ENCODE data around the gene TRIM15.
"Not testable (repeated sequence)": the region's sequence is repeated elsewhere in the genome, so short reads cannot be mapped to it uniquely, and the experiment has no call there.

Gene TRIM15

DNA sequence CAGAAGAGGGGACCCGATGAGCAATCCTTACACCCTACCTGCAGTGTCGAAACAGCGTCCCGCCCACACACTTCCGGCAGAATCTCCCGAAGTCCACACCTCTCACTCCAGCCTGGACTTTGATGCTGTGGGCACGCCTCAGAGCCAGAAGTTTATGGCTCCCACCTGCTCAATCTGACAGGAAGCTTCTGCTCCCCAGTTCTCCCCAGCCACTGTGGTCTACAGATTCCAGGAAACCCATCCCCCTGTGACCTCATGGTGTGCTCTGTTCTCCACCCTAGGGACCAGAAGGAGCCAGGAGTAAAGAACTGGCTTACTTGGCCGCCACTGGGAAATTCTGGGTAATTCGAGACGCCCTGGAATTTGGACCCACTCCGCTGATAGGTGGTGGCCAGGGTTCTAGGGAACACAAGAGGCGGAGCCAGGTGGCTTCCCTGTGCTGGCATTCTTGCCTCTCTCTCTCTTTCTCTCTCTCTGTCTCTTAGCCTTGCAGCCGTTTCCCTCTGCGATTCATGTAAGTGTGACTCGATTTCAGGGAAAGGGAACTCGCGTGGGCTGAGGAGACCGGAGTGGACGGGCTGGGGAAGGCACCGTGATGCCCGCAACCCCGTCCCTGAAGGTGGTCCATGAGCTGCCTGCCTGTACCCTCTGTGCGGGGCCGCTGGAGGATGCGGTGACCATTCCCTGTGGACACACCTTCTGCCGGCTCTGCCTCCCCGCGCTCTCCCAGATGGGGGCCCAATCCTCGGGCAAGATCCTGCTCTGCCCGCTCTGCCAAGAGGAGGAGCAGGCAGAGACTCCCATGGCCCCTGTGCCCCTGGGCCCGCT is at the start of gene TRIM15:
Gene TRIM15, plus strand, starts transcription at position 457 of the 828 bp plus-strand sequence. Its CDS starts 139 bp downstream, at position 596.
- no peak for DNase-seq

DNA sequence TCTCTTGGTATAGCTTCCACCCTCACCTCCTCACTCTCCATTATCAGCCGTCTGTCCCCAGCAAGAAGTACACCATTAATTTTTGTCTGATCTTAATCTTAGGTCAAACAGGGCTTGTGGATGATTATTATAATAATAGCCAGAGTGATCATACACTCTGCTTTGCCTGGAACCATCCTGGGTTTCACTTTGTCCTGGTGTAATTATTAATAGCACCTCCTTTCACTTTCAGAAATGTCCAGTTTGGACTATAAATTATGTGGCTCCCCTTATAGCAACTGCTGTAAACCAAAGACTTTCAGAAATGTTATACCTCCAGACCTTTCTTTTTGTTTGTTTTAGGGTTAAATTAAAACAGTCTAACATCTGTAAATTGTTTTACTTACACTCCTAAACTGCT is 49.5 kb upstream of the TRIM15 start:
- no peak for DNase-seq

DNA sequence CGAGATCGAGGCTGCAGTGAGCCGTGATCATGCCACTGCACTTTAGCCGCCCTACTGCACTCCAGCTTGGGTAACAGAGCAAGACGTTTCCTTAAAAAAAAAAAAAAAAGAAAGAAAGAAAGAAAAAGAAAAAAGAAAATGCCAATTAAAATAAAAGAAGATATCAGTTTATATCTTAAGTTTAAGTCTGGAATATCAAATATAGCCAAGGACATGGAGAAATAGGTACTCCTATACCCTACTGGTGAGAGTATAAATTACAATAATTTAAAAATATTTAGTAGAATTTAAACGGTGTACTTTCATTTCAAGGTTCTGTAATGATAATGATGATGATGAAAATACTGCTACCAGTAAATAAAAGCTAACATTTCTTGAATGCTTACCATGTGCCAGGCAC is 46.6 kb upstream of the TRIM15 start:
- DNase-seq, result no peak

DNA sequence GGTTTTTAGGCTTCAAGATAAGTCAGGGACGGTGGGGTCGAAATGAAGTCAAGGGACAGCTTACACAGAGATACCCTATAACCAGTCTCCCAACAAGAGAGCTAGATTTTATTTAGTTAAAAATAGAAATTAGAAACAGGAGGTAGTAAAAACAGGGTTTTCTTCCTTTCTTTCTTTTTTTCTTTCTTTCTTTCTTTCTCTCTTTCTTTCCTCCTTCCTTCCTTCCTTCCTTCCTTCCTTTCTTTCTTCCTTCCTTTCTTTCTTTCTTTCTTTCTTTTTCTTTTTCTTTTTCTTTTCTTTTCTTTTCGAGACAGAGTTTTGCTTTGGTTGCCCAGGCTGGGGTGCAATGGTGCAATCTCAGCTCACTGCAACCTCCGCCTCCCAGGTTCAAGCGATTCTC is 44.7 kb upstream of the TRIM15 start:
- DNase-seq, result not testable (repeated sequence)

DNA sequence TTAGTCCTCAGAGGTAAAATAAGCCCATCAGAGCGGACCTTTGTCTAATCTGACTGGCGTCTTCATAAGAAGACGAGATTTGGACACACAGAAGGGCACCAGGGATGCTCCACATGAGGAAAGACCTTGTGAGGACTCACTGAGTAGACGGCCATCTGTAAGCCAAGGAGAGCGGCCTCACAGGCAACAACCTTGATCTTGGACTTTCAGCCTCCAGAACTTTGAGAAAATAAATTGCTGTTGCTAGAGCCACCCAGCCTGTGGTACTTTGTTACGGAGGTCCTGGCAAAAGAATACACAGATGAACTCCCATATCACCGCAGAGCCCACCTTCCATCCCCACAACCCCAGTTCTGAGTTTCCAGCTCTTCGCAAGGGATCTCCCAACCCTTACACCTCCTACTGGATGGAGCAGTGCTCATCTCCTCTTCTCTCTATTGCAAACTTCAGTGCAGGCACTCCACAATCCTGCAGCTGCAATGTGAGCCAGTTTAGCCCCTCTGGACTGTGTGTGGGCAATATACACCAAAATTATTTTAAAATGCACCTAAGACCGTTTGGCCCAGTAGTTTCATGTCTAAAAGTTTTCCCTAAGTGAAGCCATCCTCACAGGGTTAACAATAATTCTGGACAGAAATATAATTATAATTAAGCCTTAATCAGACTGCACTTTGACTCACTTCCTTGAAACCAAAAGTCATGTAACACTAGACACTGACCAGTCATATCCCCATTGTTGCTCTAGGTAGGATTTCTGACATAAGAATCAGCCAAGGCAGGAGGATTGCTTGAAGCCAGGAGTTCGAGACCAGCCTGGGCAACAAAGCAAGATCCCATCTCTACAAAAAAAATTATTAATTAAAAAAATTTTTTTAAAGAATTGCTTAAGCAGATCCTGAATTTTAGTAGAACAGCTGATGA is 41.6 kb upstream of the TRIM15 start:
- DNase-seq, result no peak

DNA sequence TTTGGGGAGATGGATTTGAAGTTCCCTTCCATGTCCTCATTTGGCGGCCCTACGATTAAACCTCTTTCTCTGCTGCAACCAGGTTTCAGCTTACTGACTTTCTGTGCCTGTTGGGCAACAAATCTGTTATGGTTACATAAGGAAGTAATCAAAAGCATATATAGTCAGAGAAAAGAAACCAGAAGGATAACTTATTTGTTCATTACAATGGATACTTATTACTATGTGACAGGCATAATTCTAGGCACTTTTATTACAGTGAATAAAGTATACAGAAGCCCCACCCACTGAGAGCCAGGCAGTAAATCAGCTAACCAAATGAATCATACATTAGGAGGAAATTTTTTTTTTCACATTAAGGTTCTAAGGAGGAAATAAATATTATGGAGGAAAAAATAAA is 40.8 kb upstream of the TRIM15 start:
- no peak for DNase-seq

DNA sequence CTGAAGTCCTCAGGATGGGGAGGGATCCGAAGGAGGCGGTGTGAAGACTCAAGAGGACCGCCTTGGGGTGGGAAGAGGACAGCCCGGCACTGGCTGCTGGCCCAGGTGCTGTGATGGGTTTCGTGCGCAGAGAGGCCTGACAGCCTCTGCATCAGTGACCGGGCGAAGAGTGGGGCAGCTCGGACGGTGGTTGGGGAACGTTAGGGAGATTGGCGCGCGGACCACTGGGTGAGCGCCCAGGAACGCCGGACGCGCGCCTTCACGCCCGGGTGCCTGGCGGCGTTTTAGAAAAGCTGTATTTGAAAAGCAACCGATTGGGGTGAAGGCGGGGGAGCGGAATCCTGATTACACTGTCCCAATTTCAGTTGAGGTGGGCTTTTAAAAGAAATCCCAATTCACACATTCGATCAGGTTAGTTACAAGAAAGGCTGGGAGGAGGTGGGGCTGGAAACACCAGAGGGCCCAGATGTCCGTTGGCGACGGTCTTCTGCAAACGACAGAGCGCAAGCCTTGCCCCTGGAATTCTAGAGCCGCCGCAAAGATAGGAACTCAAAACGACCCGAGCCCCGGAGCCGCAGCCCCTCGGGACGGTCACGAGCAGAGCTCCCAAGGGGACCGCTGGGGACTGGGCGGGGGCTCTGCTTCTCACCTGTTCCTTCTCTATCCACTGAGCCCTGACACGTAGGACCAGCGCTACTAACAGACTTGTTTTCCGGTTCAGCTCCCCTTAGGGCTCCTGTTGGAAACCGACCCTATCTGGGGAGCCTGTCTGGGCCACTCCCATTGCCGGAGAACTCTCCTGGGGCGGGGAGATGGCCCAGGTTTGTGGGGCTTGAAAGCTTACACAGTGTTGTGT is 35.9 kb upstream of the TRIM15 start:
- peak in 2 of 56 donors; percentile 3 to 5 for DNase-seq

DNA sequence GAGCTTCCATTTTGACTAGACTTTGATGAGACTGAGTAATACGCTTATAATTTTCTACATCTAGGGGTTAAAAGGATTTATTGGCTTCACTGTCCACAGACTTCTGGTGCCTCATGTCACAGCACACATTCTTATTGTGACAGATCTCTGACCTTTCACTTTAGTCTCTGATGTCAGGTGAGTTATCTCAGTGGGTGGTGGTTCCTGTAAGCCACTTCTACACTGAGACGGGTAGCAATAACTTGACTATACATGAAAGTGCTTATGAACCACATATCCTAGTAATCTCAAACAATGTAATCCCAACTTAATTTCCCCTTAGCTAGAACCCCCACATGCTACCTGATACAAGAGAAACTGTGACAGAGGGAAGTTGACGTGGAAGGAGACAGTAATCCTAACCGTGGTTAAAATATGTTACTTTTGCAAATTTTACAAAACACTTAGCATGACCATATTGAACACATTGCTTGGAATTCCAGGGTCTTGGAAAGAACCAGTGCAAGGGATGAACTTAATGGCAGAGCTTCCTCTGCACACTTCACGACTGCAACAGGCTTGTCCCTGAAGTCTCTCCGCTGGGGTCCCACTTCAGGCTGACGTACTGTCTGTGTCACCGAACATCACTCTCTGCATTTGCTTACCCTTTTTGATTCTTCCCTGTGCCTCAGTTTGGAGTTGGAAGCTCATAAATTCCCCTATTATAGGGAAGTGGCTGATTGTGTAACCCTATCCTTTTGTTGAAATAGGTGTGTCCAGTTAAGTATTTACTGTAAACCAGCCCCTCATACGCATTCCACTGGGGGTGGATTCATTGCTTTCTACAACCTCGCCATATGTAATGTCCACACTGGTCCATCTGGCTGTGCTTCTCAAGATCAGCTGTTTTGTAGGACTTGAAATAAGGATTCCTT is 33.8 kb upstream of the TRIM15 start:
- DNase-seq, result no peak

DNA sequence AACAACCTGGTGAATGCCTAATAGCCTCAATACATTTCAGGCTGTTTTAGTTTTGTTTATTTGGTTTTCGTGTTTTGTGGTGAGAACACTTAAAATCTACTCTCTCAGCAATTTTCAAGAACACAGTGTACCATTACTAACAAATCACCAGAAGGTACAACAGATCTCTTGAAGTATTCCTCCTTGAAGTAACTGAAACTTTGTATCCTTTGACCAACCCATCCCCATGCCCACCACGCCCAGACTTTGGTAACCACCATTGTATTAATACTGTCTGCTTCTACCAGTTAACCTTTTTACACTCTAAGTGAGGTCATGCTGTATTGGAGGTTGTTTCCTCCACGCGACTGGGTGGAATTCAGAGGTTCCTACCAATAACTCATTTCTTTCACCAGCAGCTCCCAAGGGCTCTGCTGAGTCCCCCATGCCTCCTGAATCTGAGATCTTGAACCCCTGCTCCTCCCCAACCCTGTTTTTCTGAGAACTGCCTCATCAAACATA is 33.1 kb upstream of the TRIM15 start:
- no peak for DNase-seq

DNA sequence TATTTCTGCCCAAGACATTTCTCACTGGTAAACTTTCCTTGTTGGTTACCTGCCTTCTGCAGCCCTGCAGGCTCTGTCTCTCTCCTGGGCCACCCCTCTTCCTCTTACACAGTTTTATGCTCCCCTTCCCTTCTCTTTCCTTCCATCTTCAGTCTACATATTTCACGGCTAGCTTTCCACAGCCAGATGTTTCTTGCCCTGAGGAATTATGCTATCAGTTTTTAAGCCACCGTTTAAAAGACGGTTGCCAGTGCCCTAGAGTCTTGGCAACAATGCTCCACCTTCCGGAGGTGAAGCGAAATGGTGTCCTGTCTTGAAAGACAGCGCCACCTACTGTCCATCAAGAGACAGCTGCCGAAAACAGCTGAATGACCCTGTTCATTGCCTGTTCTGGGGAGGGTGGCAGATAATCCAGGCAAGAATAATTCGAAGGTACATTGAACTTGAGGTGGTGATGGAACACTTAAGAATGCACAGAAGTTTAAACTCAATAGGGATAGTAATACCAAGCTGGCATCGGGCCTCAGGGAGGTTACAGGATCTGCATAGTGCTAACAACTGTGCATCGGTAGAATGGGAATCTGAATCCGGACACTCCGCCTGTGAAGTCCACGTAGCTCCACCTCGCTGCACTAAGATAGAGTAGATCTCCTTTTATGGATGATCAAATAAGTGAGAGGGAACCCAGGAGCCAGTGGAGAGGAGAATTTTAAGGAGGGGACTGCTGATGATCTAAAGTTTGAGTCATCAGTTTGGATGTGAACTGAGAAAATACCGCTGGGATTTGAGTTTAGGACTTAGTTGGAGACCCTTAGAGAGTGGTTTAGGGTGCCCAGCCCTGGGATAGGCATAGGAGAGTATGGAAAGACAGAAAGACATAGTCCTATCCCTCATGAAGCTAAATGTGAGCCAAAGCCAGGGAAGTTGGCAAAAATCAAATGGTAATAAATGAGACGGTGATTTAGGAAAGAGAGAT is 32.2 kb upstream of the TRIM15 start:
- peak in 42 of 56 donors; percentile 1 to 69 (median 18) for DNase-seq

DNA sequence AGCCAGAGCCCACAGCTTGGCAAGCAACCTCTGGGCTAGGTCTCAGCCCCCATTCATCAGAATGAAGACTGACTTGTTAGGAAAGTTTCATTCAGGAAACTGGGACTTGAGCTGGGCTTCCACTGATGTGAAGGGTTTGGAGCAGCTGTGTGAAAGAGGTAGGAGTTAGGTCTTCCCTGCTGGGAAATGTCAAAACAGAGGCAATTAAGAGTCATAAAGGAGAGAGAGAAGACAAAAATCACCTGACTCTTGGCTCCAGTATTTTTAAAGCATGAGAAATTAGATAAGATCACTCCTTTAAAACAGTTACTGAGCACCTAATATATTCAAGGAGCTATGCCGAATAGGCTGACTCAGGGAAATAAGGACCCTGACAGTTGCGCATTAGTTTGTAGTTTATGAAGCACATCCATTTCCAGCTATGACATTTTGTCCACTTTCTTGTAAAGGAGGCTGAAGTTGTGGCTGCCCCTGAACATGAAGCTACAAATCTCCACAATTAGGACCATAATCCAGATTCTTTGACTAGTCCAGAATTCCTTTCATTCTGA is 31.3 kb upstream of the TRIM15 start:
- no peak for DNase-seq

DNA sequence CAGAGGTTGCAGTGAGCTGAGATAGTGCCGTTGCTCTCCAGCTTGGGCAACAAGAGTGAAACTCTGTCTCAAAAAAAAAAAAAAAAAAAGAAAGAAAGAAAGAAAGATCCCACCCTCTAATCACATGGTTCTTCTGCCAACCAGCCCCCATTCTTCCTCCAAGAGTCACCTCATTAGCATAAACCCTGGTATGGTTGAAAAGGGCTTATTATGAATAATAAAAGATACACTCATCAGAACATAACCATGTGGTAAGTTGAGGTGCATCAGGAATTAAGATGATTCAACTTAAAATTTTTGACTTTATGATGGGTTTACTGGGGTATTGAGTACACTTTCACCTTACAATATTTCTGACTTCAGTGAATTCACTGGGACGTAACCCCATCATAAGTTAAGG is 28.2 kb upstream of the TRIM15 start:
- DNase-seq, result no peak

DNA sequence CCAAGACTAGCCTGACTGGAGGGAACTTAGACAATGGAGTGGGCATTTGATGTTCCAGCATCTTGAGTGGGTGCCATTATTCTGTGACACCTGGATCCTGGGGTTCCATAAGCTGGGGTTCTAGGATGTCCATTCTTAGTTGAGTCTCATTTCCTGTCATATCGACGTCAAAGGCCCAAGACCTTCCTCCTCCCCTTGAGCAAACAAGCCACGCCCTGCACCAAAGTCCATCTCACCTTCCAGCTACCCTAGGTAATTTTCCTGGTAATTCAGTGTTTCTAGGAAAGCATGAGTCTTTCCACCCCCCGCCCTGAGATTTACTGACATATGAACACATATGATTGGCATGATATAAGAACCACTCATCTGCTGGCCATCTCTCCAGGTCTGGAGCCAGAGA is 27.6 kb upstream of the TRIM15 start, which contains the start of gene TRIM40:
Gene TRIM40, plus strand, starts transcription at position 384 of the 400 bp plus-strand sequence. CDS start 897 bp downstream, outside the sequence.
- DNase-seq, result no peak

DNA sequence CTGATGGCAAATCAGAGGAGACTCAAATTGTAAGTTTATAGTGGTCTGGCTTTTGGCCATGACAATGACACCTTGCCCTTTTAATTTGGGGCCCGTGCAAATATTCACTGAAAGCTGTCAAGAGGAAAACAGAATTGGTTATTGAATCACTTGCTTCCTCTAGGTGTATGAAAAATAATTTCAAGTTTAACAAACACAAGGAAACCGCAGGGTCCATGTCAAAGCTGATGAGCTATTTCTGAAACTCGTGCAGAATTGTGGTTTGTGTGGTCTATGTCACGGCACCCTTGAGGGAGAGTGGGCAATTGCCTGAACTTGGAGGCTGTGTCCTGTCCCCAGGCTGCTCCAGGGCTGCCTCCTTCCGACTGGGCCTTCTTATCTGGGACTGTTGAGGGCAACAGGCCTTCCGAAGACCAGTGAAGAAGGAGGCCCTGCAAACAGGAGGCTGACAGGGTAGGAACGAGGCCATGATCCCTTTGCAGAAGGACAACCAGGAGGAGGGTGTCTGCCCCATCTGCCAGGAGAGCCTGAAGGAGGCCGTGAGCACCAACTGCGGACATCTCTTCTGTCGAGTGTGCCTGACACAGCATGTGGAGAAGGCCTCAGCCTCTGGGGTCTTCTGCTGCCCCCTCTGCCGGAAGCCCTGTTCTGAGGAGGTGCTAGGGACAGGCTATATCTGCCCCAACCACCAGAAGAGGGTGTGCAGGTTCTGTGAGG is 26.6 kb upstream of the TRIM15 start:
- no peak for DNase-seq

DNA sequence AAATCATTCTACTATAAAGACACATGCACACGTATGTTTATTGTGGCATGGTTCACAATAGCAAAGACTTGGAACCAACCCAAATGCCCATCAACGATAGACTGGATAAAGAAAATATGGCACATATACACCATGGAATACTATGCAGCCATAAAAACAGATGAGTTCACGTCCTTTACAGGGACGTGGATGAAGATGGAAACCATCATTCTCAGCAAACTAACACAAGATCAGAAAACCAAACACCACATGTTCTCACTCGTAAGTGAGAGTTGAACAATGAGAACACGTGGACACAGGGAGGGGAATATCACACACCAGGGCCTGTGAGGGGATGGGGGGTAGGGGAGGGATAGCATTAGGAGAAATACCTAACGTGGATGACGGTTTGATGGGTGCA is 23.1 kb upstream of the TRIM15 start:
- DNase-seq, result not testable (repeated sequence)

DNA sequence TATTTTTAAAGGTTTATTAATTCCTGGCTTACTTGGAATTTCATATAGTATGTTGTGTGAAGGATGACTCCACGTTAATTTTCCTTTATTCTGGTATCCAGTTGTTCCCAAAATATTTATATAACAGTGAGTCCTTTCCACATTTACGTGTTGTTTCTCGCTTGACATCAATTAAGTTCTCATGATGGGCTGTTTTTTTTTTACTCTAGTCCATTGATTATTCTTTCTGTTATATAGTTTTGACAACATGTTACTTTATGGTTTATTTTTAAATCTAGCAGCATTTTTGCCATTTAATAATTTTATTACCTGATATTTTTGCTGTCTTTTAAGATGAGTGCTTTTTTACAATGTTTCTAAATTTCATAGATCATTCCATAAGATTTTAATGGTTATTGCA is 20.7 kb upstream of the TRIM15 start:
- DNase-seq, result no peak

DNA sequence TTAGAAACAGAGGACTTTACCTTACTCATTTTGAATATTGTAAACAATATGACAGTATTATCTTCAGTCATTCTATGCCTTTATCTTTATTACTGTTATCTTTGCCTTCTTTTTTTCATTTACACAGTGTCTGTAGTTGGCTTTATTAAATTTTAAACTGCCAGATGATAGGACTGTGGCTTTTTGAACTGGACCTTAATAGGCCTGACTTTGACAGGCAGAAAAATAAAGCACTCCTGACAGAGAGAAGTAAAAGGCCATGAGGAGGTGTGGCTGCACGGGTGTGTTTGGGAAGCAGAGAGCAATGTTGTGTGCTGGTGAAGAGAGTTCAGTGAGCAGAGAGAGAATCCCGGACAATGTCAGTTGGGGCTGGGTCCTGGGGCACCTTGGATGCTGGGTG is 19.6 kb upstream of the TRIM15 start:
- no peak for DNase-seq

DNA sequence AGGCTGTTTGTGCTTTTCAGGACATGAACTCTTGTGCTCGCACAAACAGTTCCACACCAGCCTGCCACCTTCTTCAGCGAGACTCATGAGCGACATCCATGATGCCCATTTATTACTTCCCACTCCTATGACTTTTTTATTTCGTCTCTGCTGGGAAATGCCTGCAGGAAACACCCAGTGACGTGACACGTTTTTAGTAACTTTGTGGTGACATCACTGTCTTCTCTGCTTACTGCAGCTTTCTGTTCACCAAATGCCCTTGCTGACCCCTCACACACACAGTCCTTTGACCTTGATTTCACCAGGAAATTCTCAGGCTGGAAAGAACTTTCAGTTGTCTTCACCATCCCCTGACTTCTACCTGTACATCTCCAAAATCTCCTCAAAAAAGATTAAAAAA is 18.5 kb upstream of the TRIM15 start:
- no peak for DNase-seq

Measured in amygdala (tissue), 56 donors.